ENCODE results near the gene NDUFB11. TPM values are rescaled to one million over a fixed set of nuclear protein-coding genes. Genes with fewer than 3 reads are reported as not detected.

The NDUFB11 gene
- total RNA-seq, 2 experiments from 2014 or later, result 109 to 111 TPM

DNA sequence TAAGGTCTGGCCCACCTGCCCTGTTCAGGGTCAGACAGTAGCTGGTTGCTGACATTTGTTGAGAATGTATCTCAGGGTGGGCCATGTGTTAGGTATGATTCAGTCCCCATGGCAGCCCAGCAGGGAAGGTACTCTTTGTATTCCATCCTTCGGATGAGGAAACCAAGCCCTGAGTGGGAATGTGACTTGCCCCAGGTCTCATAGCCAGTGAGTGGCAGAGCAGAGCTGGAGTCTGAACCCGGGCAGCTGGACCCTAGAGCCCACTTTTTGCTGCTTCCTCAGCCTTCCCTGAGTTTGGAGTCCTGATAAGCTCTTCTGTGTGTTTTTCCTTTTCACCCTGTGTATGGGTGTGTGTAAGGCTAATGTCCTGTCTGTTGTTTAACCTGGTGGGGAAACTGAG, 27.5 kb upstream of the NDUFB11 start:
- ChIA-PET CTCF (interaction anchor here (0.6 to 1.4 kb wide), 2 partner anchors 22 to 283 kb away, joined by 3 read pairs; no protein-coding TSS in a partner anchor), POLR2A (no interaction called here)
- H3K9me3 Mint-ChIP-seq, result no peaks in the 10 kb centered on the region
- no peak overlapping the region for H3K4me3 Mint-ChIP-seq
- H3K27me3 Mint-ChIP-seq, result no peaks in the 10 kb centered on the region
- peaks cover 2% of the 10 kb centered on the region for H3K4me1 Mint-ChIP-seq
- no peak for DNase-seq
- no peak overlapping the region for H3K27ac Mint-ChIP-seq
- H3K36me3 Mint-ChIP-seq (ENCODE audit: low read depth), result peaks cover 14% of the 10 kb centered on the region

DNA sequence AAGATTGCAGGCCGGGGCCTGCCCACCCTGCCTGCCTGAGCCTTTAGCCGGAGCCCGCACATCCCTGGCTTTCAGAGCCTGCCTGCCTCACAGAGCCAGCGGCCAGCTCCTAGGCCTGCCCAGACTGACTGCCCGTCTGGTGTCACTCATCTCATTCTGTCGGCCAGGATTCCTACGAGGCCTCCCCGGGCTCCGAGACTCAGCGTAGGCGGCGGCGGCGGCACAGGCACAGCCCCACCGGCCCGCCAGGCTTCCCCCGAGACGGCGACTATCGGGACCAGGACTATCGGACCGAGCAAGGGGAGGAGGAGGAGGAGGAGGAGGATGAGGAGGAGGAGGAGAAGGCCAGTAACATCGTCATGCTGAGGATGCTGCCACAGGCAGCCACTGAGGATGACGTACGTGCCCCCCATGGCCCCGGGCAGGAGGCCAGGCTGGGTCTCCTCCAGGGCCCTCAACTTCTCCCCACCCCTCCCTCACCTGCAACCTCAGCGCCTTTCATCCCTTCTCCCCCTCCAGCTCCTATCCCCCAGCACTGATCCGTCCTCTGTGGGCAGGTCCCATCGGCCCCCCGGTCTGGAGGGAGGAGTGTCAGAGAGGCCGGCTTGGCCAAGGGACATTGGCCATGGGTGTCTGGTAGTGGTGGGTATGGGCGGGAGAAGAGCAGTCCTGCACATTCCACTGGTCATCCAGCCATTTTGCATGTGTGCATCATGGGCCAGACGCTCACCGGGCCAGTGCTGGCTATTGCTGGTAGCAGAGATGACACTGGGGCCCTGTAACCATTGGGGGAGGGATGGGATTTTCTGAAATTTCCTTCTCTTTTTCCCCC, 26.6 kb upstream of the NDUFB11 start:
- Mint-ChIP-seq H3K27me3 (no peaks in the 10 kb centered on the region), H3K36me3 (ENCODE audit: low read depth) (peaks cover 9% of the 10 kb centered on the region), H3K4me1 (no peaks in the 10 kb centered on the region), H3K4me3 (no peak overlapping the region), H3K9me3 (no peaks in the 10 kb centered on the region), H3K27ac (no peak overlapping the region)
- POLR2A ChIA-PET, result no interaction called here
- CTCF ChIA-PET, result interaction anchor here (0.6 to 1.2 kb wide), 2 partner anchors 26 to 284 kb away, joined by 3 read pairs; partner anchors contain the start of genes NDUFB11 and RBM10
- DNase-seq, result no peak

DNA sequence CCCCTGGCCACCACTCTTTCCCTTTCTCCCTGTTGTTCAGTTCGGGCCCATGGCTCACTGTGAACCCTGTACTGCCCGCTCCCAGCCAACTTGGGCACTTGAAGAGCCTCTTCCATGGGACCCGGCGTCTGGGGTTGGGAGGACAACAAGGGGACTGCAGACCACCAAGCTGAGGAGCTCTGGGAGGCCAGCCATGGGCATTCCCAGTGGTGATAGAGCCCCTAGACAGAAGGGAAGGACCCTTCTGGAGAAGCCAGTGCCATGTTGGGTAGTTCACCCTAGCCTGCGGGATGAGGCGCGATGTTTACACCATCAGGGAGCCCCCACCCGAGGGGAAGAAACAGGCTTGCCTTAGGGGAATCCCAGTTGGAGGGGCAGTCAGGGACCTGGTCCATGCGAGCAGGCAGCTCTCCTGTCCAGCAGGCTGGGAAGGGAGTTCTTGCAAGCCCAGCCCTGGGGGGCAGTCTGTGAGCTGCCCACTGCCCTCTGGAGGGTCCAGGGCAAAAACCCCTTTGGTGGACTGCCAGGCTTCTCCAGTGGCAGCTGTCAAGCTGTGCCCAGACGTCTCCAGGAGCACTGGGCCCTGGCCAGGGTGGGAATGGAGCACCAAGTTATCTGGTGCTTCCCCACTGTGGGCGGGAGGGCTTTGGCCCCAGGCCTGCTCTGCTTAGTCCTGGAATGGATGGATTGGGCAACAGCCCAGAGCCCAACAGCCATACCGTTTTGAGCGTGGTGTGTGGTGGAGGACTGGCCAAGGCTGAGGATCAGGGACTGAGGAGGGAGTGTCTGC, 25.4 kb upstream of the NDUFB11 start:
- H3K36me3 Mint-ChIP-seq (ENCODE audit: low read depth), result peaks cover 9% of the 10 kb centered on the region
- ChIA-PET CTCF (interaction anchor here (1.2 kb wide), 2 partner anchors 12 to 25 kb away, joined by 3 read pairs; partner anchors contain the start of genes NDUFB11 and RBM10), POLR2A (no interaction called here)
- DNase-seq, result no peak
- no peaks in the 10 kb centered on the region for H3K9me3 Mint-ChIP-seq
- no peak overlapping the region for H3K4me3 Mint-ChIP-seq
- no peak overlapping the region for H3K27ac Mint-ChIP-seq
- no peaks in the 10 kb centered on the region for H3K27me3 Mint-ChIP-seq
- no peaks in the 10 kb centered on the region for H3K4me1 Mint-ChIP-seq

DNA sequence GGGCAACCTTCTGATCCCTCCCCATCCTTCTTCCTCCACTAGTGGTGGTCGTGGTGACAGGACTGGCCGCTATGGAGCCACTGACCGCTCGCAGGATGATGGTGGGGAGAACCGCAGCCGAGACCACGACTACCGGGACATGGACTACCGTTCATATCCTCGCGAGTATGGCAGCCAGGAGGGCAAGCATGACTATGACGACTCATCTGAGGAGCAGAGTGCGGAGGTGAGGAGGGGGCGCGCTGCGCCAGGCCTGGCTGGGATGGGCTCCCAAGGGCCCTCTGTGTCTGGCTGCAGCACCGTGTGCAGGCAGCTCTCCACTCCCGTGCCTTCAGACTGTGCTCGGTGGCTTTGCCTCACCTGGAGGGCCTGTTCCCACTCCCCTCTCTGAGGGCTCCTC, 24.8 kb upstream of the NDUFB11 start:
- POLR2A ChIA-PET, result no interaction called here
- H3K36me3 Mint-ChIP-seq (ENCODE audit: low read depth), result peaks cover 16% of the 10 kb centered on the region
- no peak overlapping the region for H3K4me3 Mint-ChIP-seq
- no peaks in the 10 kb centered on the region for H3K4me1 Mint-ChIP-seq
- H3K27me3 Mint-ChIP-seq, result no peaks in the 10 kb centered on the region
- CTCF ChIA-PET, result interaction anchor here (1.2 kb wide), 1 partner anchor 11 kb away, joined by 3 read pairs; no protein-coding TSS in a partner anchor
- no peak for DNase-seq
- no peak overlapping the region for H3K27ac Mint-ChIP-seq
- no peaks in the 10 kb centered on the region for H3K9me3 Mint-ChIP-seq

DNA sequence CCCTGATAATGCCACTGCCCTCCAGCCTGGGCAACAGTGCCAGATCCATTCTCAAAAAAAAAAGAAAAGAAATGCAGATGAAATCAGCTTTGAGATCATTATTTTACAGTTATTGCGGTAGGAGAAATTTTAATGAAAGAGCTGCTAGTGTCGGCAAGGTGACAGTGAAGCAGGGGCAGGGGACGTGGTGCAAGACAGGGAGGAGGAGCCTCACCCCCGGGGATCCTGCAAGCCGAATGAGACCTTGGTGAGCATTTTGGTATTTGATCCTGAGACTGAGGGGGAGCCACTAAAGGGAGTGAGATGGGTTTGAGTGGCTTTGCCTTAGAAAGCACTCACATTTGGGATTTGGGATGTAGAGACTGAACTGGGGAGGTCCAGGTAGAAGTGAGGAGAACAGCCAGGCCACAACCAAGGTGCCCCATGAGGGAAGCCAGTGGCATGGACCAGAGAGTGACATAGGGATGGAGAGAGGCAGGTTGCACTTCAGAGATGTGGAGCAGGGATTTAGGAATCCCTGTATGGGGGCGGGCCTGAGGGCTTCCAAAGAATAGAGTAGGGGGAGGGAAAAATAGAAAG, 24.1 kb upstream of the NDUFB11 start:
- ChIA-PET POLR2A (no interaction called here), CTCF (interaction anchor here (0.6 to 1.1 kb wide), 3 partner anchors 13 to 477 kb away, joined by 3 to 4 read pairs (median 3); partner anchors contain the start of gene NDUFB11)
- peaks cover 17% of the 10 kb centered on the region for H3K36me3 Mint-ChIP-seq (ENCODE audit: low read depth)
- no peaks in the 10 kb centered on the region for H3K9me3 Mint-ChIP-seq
- no peaks in the 10 kb centered on the region for H3K27me3 Mint-ChIP-seq
- no peak overlapping the region for H3K4me3 Mint-ChIP-seq
- H3K27ac Mint-ChIP-seq, result no peak overlapping the region
- H3K4me1 Mint-ChIP-seq, result no peaks in the 10 kb centered on the region
- DNase-seq, result no peak

DNA sequence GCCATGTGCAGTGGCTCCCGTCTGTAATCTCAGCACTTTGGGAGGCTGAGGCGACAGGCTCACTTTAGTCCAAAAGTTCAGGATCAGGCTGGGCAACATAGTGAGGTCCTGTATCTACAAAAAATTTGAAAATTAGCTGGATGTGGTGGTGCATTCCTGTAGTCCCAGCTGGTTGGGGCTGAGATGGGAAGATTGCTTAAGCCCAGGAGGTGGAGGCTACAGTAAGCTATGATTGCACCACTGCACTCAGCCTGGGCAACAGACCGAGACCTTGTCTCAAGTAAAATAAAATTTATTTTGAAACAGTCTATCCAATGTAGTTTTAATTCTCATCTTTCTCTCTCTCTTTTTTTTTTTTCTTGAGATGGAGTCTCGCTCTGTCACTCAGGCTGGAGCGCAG, 21.6 kb upstream of the NDUFB11 start:
- no peak overlapping the region for H3K27ac Mint-ChIP-seq
- POLR2A ChIA-PET, result no interaction called here

DNA sequence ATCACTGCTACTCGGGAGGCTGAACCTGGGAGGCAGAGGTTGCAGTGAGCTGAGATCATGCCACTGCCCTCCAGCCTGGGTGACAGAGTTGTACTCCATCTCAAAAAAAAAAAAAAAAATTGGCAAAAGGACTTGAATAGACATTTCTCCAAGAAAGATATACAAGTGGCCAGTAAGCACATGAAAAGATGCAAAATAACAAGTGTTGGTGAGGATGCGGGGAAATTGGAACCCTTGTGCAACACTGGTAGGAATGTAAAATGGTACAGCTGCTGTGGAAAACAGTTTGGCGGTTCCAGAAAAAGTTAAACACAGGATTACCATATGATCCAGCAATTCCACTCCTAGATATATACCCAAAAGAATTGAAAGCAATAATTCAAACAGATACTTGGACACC, 19.9 kb upstream of the NDUFB11 start:
- H3K36me3 Mint-ChIP-seq (ENCODE audit: low read depth), result peaks cover 19% of the 10 kb centered on the region
- no peaks in the 10 kb centered on the region for H3K9me3 Mint-ChIP-seq
- no peak for DNase-seq
- CTCF ChIA-PET, result no interaction called here
- no peak overlapping the region for H3K27ac Mint-ChIP-seq
- POLR2A ChIA-PET, result no interaction called here
- no peaks in the 10 kb centered on the region for H3K4me1 Mint-ChIP-seq
- H3K4me3 Mint-ChIP-seq, result no peak overlapping the region
- no peaks in the 10 kb centered on the region for H3K27me3 Mint-ChIP-seq

More for the DNA sequence above, 21.6 kb upstream of the NDUFB11 start:
- no peaks in the 10 kb centered on the region for H3K4me1 Mint-ChIP-seq
- peaks cover 19% of the 10 kb centered on the region for H3K36me3 Mint-ChIP-seq (ENCODE audit: low read depth)
- no peak for DNase-seq
- CTCF ChIA-PET, result interaction anchor here (0.6 to 0.7 kb wide), 3 partner anchors 17 to 216 kb away, joined by 3 to 4 read pairs (median 3); no protein-coding TSS in a partner anchor
- H3K9me3 Mint-ChIP-seq, result no peaks in the 10 kb centered on the region
- no peaks in the 10 kb centered on the region for H3K27me3 Mint-ChIP-seq
- H3K4me3 Mint-ChIP-seq, result no peak overlapping the region

DNA sequence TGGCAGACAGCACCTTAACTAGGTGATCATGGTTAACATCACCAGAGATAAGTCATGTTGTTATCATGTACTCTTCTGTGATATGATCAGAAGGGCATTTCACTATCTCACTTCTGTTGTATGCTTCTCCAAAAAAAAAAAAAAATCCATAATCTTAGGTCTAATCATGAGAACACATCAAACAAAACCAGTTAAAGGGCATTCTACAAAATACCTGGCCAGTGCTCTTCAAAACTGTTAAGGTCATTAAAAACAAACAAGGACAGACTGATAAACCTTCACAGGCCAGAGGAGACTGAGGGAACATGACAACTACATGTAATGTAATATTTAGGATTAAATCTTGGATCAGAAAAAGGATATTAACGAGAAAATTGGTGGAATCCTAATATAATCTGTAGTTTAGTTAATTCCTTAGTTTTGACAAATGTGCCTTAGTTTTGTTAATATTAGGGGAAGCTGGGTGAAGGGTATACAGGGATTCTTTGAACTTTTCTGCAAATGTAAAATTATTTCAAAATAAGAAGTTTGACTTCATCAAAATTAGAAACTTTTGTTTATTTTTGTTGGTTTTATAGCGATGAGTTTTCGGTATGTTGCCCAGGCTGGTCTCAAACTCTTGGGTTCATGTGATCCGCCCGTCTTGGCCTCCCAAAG, 18.6 kb upstream of the NDUFB11 start:
- ChIA-PET POLR2A (no interaction called here), CTCF (no interaction called here)
- Mint-ChIP-seq H3K4me3 (no peak overlapping the region), H3K27ac (no peak overlapping the region), H3K27me3 (no peaks in the 10 kb centered on the region), H3K4me1 (no peaks in the 10 kb centered on the region), H3K36me3 (ENCODE audit: low read depth) (peaks cover 25% of the 10 kb centered on the region), H3K9me3 (no peaks in the 10 kb centered on the region)
- DNase-seq, result no peak

DNA sequence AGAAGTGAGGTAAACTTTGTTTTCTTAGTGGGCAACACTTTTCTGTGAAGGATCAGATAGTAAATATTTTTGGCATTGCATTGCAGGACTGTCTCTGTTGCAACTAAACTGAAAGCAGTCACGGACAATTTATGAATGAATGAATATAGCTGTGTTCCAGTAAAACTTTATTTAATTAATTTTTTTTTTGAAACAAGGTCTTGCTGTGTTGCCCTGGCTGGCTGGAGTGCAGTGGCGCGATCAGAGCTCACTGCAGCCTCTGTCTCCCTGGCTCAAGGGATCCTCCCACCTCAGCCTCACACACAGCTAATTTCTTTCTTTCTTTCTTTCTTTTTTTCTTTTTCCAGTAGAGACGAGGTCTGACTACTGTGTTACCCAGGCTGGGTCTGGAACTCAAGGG, 16.3 kb upstream of the NDUFB11 start:
- ChIA-PET POLR2A (no interaction called here), CTCF (no interaction called here)
- no peaks in the 10 kb centered on the region for H3K4me1 Mint-ChIP-seq
- no peak for DNase-seq
- H3K36me3 Mint-ChIP-seq (ENCODE audit: low read depth), result peaks cover 41% of the 10 kb centered on the region
- no peak overlapping the region for H3K4me3 Mint-ChIP-seq
- no peaks in the 10 kb centered on the region for H3K27me3 Mint-ChIP-seq
- no peak overlapping the region for H3K27ac Mint-ChIP-seq
- H3K9me3 Mint-ChIP-seq, result no peaks in the 10 kb centered on the region

DNA sequence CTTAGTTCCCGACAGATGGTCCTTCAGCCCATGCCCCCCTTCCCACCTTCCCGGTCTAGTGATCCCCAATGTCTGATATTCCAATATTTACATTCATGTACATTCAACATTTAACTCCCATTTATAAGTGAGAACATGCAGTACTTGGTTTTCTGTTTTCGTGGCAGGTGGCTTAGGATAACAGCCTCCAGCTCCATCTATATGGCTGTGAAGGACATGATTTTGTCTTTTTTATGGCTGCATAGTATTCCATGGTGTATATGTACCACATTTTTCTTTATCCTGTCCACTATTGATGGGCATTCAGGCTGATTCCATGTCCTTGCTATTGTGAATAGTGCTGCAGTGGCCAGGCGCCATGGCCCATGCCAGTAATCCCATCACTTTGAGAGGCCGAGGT, 14.3 kb upstream of the NDUFB11 start:
- Mint-ChIP-seq H3K4me1 (no peaks in the 10 kb centered on the region), H3K27me3 (no peaks in the 10 kb centered on the region), H3K27ac (no peak overlapping the region), H3K36me3 (ENCODE audit: low read depth) (peaks cover 33% of the 10 kb centered on the region), H3K9me3 (no peaks in the 10 kb centered on the region), H3K4me3 (no peak overlapping the region)
- POLR2A ChIA-PET, result no interaction called here
- CTCF ChIA-PET, result interaction anchor here (1.0 kb wide), 1 partner anchor 11 kb away, joined by 3 read pairs; no protein-coding TSS in a partner anchor
- no peak for DNase-seq

DNA sequence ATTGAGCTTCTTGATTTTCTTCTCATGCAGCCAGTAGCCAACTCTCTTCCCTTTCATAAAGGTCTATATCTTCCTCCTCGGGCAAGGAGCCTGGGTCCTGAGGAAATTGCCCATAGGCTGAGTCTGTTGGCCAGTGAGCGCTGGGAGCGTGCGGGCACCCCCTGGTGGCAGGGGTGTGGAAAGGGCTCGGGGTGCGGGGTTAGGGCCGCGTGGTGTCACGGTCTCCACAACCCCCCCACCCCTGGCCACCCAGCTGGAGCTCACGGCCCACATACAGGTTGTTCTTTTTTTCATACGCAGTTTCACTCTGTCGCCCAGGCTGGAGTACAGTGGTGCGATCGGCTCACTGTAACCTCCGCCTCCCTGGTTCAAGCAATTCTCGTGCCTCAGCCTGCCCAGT, 13.6 kb upstream of the NDUFB11 start:
- DNase-seq, result no peak
- CTCF ChIA-PET, result interaction anchor here (0.6 to 1.3 kb wide), 3 partner anchors 12 to 154 kb away, joined by 3 to 6 read pairs (median 5); partner anchors contain the start of genes NDUFB11 and RBM10
- H3K36me3 Mint-ChIP-seq (ENCODE audit: low read depth), result peaks cover 38% of the 10 kb centered on the region
- no peak overlapping the region for H3K27ac Mint-ChIP-seq
- POLR2A ChIA-PET, result no interaction called here
- H3K4me3 Mint-ChIP-seq, result no peak overlapping the region
- H3K9me3 Mint-ChIP-seq, result no peaks in the 10 kb centered on the region
- H3K27me3 Mint-ChIP-seq, result no peaks in the 10 kb centered on the region
- H3K4me1 Mint-ChIP-seq, result no peaks in the 10 kb centered on the region

DNA sequence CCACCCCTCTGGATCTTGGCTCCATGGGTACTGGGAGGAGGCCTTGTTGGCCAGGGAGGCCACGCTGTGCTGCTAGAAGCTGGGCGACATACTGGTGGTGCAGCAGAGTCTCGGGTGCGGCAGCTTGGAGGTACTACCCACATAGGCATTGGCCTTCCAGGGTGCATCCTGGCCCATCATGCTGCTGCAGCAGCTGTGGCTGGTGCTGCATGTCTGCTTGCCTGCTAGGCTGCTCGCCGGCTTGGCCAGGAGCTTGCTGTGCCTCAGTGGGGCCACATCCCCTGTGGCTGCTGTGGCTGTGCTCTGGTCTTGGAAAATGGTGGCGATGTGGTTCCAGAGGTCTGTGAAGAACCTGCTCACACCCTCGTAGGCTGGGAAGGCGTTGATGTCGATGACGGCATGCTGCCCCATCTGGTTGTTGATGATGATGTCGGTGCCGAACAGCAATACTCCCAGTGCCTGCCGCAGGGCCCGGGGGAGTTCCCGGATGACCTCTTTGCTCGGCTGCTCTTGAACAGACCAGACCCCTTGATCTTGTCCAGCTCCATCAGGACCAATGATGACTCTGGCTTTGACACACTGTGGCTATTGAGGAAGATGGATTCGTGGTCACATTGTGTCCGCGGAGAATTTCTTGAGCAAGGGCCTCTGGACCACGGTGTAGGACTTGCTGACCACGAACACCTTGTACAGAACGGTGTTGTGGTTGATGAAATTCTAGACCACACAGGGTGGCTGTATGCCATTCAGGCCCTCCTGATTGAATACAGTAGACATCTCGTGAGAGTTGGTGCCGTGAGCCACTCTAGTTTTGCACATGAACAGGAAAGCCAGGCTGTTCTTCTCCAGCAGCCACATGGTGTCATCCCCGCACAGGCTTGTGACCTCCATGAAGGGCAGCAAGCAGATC, 12.4 kb upstream of the NDUFB11 start:
- DNase-seq, result no peak
- Mint-ChIP-seq H3K4me3 (no peak overlapping the region), H3K27me3 (no peaks in the 10 kb centered on the region), H3K9me3 (no peaks in the 10 kb centered on the region), H3K27ac (no peak overlapping the region), H3K36me3 (ENCODE audit: low read depth) (peaks cover 33% of the 10 kb centered on the region), H3K4me1 (no peaks in the 10 kb centered on the region)
- ChIA-PET POLR2A (no interaction called here), CTCF (interaction anchor here (1.3 kb wide), 1 partner anchor 12 kb away, joined by 6 read pairs; the partner anchor contains the start of genes NDUFB11 and RBM10)
